ENCODE measurements around the gene ADAMTS14.
A peak's percentile ranks its signal among the peaks of the same experiment; 100 is the strongest.
"Not testable (repeated sequence)": the region's sequence is repeated elsewhere in the genome, so short reads cannot be mapped to it uniquely, and the experiment has no call there.

Gene ADAMTS14

DNA sequence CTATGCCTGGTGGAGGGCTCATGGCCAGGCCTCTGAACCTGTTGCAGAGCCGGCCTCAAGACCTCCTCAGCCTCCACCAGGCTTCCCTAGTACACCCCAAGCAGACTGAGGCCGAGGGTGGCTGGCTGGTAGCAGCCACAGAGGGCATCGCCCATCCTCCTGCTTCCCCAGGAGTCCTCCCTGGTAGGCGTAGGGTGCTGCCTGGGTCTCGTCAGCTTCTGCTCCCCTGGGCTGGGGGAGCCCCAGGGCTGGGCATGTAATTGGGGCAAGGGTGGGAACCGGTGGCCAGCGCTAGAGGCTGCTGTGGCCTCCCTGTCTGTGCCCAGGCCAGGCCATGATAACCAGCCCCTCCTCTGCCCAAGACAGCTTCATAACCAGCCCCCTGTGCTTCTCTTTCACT is 80.3 kb downstream of the ADAMTS14 start:
- DNase-seq (ENCODE audit: low spot score): no peak

DNA sequence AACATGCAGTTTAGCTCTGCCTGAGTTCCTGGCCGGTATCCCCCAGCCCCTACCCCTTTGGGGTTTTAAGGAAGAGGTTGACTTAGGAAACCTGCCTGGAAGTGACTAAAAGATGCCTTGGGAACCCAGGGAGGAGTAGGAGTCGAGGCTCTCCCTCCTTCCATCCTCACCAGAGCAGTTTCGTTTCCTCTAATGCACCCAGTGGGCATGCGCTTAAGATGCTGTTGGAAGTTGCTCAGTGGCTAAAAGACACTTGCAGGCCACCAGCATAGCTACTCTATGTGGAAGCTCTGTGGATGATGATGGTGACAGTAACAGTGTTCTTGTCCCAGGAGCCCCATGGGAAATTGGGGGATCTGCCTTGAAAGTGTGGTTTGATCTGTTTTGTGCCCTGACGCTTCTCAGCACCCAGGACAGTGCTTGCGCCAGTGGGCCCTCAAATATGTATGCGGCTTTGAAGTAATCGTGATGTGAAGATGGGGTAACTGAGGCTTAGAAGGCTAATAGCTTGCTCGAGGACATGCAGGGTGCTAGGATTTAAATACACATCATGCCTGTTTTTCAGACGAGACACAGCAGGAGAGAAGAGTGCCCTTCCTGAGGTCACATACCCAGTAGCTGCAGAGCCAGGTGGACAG is 80.8 kb downstream of the ADAMTS14 start:
- no peak for DNase-seq (ENCODE audit: low spot score)

- peak; percentile 39 for DNase-seq (ENCODE audit: low spot score)
Measured at GRCh38 chr10:70753841-70754621, 81.7 kb downstream of the ADAMTS14 start.

DNA sequence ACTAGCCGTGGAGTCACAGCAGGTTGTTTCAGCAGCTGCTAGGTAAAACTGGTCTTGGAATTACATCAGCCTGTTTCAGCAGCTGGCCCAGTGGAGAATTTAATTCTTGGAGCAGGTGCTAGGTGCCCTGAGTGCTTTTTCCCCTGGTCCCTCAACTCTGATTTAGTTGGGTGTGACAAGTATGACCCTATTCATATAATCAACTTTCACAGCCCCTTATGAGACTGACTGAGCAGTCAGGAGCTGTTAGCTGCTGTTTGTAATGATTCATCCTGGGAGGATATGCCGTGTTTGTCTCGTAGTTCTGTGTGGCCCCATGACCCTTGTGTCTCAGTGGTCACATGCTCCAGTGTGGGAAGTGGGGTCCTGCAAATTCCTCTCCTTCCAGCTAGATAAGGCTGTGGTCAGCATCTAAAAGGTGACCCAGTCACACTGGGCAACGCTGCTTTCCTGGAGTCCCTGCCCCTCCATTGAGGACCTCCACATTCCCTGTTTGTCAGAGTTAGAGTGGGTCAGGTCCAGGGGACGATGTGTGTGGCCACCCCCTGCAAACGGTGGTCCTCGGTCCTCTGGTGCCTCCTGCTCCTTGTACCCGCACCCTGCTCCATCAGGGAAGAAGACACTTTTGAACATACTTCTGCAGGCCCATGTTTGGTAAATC is 84.5 kb downstream of the ADAMTS14 start:
- no peak for DNase-seq (ENCODE audit: low spot score)

DNA sequence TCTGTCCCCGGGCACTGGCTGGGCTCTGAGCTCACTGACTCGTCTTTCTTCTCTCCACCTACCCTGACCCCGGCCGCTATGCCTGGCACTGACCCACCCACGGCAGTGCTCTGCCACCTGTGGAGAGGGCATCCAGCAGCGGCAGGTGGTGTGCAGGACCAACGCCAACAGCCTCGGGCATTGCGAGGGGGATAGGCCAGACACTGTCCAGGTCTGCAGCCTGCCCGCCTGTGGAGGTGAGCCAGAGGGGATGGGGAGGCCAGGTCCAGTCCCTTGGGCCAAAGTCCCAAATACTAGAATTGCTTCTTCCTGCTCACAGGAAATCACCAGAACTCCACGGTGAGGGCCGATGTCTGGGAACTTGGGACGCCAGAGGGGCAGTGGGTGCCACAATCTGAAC is 85.5 kb downstream of the ADAMTS14 start:
- no peak for DNase-seq (ENCODE audit: low spot score)

DNA sequence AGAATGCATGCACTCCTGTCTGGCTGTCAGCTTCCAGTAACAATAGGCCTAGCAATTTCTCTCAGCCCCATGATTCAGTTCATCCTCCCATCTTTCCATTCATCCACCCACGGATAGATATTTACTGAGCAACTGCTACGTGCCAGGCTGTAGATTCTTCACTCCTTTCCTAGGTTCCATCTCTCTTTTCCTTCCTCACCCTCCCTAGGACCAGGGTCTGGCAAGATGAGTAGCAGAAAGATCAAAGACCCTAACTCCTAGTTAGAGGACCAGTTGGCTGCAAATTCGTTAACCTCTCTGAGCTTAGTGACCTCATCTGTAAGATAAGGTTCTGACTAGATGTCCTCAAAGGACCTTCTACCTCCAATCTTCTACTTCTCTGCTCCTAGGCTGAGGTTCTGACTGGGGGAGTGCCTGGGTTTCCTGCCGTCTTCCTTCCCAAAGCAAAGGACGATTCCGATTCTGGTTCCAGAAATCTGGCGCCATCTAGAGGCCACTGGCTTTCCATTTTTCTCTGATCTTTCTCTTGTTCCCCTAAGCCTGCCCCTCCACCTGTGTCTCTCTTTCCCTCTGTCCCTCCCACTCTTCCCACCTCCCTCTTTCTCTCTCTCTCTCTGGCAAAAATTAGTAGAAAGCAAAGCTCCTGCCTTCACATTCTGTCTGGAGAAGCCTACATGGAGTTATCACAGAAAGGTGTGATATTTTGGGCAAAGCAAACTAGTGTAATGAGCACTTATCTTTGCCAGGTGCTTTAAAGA is 86.6 kb downstream of the ADAMTS14 start:
- peak; percentile 73 for DNase-seq (ENCODE audit: low spot score)

- DNase-seq (ENCODE audit: low spot score): no peak
Measured at GRCh38 chr10:70759781-70760180, 87.5 kb downstream of the ADAMTS14 start.

- no peak for DNase-seq (ENCODE audit: low spot score)
Measured at GRCh38 chr10:70760271-70760787, 88.0 kb downstream of the ADAMTS14 start.

DNA sequence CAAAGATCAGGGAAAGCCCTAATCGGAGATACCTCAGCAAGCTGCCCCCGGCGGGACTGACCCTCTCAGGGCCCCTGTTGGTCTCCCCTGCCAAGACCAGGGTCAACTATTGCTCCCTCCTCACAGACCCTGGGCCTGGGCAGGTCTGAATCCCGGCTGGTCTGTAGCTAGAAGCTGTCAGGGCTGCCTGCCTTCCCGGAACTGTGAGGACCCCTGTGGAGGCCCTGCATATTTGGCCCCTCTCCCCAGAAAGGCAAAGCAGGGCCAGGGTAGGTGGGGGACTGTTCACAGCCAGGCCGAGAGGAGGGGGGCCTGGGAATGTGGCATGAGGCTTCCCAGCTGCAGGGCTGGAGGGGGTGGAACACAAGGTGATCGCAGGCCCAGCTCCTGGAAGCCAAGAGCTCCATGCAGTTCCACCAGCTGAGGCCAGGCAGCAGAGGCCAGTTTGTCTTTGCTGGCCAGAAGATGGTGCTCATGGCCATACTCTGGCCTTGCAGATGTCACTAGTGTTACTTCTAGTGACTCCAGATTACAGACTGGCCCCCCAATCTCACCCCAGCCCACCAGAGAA is 88.8 kb downstream of the ADAMTS14 start:
- peak; percentile 19 for DNase-seq (ENCODE audit: low spot score)

DNA sequence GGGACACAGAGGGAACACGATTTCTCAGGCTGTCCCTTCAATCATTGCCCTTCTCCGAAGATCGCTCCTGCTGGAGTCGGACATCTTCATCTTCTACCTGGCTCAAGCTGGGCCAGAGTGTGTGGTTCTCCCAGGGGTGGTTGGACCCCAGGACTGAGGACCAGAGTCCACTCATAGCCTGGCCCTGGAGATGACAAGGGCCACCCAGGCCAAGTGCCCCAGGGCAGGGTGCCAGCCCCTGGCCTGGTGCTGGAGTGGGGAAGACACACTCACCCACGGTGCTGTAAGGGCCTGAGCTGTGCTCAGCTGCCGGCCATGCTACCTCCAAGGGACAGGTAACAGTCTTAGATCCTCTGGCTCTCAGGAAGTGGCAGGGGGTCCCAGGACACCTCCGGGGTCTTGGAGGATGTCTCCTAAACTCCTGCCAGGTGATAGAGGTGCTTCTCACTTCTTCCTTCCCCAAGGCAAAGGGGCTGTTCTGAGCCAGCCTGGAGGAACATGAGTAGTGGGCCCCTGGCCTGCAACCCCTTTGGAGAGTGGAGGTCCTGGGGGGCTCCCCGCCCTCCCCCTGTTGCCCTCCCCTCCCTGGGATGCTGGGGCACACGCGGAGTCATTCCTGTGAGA is 89.5 kb downstream of the ADAMTS14 start:
- no peak for DNase-seq (ENCODE audit: low spot score)

GRCh38 chr10:70762441-70763175 is 90.3 kb downstream of the ADAMTS14 start:
- DNase-seq (ENCODE audit: low spot score): no peak

GRCh38 chr10:70763567-70763966 is 91.3 kb downstream of the ADAMTS14 start:
- DNase-seq (ENCODE audit: low spot score): no peak

DNA sequence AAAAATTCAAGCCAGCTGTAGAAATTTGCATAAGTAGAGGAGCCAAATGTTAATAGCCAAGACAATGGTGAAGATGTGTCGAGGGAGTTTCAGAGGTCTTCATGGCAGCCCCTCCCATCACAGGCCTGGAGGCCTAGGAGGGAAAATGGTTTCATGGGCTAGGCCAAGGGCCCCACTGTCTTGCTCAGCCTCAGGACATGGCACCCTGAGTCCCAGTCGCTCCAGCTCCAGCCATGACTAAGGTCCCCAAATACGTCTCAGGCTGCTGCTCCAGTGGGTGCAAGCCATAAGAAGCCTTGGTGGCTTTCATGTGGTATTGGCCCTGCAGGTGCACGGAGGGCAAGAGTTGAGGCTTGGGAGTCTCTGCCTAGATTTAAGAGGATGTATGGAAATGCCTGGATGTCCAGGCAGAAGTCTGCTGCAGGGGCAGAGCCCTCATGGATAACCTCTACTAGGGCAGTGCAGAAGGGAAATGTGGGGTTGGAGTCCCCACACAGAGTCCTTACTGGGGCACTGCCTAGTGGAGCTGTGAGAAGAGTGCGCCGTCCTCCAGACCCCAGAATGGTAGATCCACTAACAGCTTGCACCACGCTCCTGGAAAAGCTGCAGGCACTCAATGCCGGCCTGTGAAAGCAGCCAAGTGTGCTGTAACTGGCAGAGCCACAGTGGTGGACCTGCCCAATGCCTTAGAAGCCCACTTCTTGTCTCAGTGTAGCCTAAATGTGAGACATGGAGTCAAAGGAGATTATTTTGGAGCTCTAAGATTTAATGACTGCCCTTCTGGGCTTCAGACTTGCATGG is 93.7 kb downstream of the ADAMTS14 start:
- no peak for DNase-seq (ENCODE audit: low spot score)

DNA sequence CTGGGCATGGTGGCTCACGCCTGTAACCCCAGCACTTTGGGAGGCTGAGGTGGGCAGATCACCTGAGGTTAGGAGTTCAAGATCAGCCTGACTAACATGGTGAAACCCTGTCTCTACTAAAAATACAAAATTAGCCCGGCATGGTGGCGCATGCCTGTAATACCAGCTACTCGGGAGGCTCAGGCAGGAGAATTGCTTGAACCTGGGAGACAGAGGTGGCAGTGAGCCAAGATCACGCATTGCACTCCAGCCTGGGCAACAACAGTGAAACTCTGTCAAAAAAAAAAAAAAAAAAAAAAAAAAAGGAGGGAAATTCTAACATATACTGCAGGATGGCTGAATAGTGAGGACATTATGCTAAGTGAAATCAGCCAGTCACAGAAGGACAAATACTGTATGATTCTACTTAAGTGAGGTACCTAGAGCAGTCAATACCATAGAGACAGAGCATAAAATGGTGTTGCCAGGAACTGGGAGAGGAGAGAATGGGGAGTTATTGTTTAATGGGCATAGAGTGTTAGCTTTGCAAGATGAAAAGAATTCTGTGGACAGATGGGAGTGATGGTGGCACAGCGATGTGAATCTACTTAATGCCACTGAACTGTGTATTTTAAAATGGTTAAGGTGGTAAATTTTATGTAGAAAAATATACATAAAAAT is 95.8 kb downstream of the ADAMTS14 start:
- not testable (repeated sequence) for DNase-seq (ENCODE audit: low spot score)

DNA sequence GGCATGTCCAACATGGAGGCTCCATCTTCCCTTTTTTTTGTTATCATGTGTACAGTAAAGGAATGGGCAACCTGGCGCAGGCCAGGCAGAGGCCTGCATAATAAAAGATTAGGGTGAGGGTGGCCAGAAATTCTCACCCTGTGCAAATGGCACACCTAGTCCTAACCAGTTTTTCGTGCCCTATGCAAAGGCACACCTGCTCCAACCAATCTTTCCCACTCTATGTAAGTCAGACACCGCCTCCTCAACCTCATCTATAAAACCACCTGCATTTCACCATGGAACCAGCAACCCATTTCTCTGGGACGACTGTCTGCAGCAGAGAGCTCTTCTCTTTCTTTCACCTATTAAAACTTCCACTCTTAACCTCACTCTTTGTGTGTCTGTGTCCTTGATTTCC is 96.8 kb downstream of the ADAMTS14 start:
- no peak for DNase-seq (ENCODE audit: low spot score)

- DNase-seq (ENCODE audit: low spot score): no peak
Measured at GRCh38 chr10:70770001-70770400, 97.7 kb downstream of the ADAMTS14 start.

DNA sequence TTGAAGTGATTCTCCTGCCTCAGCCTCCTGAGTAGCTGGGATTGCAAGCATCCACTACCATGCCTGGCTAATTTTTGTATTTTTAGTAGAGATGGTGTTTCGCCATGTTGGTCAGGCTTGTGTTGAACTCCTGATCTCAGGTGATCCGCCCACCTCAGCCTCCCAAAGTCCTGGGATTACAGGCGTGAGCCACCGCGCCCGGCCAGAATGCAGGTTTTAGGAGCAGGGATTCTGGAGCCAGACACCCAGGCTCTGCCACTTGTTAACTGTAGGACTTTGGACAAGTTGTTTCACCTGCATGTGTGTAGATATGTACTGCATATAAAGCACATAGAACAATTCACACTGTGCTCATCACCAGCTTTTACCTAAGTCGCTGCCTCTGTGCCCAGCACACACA is 98.2 kb downstream of the ADAMTS14 start:
- not testable (repeated sequence) for DNase-seq (ENCODE audit: low spot score)

DNA sequence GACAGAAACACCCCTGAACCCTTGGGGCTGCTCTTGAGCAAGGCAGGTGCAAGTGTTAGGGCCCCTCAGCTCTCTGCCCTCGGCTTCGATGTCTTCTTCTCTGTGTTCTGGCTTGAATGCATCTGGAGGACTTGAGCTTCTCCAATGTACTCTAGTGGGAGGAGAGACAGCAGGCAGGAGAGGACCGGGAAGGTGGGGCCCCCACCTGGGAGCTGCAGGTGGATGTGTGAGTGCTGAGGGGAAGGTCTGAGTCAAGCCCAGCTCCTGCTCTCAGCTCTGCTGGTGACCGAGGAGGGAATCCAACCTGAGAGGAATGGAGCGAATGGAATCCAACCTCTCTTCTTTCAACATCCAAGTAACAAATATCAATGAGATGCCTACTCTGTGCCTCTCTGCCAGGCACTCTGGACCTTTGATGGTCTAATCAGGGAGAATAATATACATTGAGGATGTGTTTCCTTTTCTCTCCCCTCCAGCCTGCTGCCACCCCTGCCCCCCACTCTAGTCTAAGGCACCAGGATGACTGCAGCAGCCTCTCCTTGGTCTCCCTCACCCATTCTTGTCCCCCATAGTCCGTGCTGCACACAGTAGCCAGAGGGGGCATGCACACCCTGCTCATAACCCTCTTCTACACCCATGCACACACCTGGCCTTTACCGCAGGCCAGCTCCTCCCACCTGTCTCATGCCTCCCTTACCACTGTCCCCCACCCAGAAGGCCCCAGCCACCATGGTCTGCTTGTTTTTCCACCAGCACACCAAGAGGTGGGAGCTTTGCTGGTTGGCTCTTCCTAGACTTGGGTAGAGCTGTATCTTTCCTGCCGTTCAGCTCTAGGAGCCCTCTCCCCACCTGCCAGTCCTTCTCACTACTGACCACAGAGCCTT is 99.2 kb downstream of the ADAMTS14 start:
- DNase-seq (ENCODE audit: low spot score): no peak
